Measurements from ENCODE around the gene C16orf87. TPM values are rescaled to one million over a fixed set of nuclear protein-coding genes. Genes with fewer than 3 reads are reported as not detected.

The C16orf87 gene
- total RNA-seq, 4 donors from 2014 or later: 5.8 to 13.7 (median 9.4) TPM

DNA sequence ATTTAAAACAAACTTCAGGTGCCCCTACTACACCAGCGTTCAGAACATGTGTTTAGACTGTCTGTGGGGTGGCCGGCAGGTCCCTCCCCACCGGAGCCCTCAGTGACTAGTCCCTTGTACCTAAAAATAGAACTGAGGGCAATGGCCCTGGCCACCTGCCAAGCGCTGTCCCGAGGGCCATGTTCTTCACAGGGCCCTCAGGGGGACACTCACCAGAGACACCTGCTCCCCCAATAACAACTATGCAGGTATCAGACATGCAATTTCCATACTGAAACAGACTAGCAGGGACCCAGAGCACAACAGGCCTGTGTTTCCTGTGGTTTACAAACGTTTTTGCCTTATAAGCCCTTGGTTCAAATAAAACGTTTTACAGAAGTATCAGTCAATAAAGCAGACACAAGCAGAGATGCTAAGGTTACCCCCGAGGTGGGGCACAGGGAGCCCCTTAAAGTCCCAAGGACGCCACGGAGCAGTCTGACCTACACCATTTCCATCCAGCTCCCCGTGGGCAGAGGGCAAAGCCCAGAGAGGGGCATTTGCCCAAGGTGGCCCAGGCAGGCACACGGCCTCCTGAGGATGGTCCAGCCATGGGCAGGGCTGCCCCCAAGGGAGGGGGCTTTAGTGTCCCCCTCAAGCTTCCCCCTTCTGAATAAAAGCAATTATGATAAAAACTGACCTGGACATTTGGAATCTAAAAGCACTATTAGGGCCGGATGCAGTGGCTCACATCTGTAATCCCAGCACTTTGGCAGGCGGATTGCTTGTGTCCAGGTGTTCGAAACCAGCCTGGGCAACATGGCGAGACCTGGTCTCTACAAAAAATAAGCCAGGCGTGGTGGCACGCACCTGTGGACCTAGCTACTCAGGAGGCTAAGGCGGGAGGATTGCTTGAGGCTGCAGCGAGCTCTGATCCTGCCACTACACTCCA lies 81.9 kb downstream of the C16orf87 start:
- 56 to 75% methylated on average over 7 to 11 of the region's 20 CpGs for WGBS, 2 donors (ENCODE audit: low coverage in 1 of 2)
- no peak for TF ChIP-seq EP300 (IDR thresholded peaks at IDR 0.05)
- TF ChIP-seq, protein P1, sequence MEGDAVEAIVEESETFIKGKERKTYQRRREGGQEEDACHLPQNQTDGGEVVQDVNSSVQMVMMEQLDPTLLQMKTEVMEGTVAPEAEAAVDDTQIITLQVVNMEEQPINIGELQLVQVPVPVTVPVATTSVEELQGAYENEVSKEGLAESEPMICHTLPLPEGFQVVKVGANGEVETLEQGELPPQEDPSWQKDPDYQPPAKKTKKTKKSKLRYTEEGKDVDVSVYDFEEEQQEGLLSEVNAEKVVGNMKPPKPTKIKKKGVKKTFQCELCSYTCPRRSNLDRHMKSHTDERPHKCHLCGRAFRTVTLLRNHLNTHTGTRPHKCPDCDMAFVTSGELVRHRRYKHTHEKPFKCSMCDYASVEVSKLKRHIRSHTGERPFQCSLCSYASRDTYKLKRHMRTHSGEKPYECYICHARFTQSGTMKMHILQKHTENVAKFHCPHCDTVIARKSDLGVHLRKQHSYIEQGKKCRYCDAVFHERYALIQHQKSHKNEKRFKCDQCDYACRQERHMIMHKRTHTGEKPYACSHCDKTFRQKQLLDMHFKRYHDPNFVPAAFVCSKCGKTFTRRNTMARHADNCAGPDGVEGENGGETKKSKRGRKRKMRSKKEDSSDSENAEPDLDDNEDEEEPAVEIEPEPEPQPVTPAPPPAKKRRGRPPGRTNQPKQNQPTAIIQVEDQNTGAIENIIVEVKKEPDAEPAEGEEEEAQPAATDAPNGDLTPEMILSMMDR (IDR thresholded peaks at IDR 0.05): no peak
- no peak for TF ChIP-seq POLR2AphosphoS5 (IDR thresholded peaks at IDR 0.05)
- no peak for TF ChIP-seq POLR2A (IDR thresholded peaks at IDR 0.05)

DNA sequence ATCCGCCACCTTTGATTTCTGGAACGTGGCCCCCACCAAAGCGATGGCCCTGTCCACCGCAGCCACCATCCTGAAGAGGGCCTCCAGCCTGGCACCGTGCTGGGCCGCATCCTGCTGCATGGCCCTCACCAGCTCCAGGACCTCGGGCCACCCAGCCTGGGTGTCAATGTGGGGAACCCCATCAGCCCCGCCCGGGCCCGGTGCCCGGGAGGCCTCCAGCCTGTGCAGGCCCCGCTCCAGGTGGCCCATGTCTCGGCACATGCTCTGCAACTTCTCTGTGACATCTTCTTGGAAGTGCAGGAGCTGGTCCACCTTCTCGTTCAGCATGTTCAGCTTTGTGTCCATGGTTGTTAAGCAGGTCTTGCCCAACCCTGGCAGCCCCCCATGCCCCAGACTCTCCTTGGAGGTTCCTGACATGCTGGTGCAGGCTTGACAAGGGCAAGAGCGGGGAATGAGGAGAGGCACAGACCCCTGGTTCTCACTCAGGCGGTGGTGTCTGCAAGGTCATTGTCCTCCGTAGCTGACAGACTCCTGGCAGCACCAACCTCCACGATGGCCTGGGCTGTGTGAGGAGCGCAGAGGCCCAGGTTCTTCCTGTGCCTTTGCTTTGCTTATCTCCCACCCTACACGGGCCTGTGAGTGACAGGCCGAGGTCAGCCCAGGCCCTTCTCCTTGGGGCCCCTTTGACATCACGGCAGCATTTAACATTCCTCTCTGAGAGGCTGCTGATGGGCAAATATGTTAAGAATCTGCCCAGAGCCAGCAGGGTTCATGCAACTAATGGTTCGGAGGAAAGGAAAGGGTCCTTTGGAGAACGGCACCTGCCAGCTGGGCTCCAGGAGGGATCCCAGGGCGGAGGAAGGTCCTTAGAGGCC lies 83.0 kb downstream of the C16orf87 start, which contains the start of gene MYLK3:
MYLK3 (minus strand) TSS at position 568 of the 875 bp plus-strand sequence; CDS start at position 417, 151 bp downstream.
- no peak for ATAC-seq
- H3K4me3 ChIP-seq: no peak within 1 kb of the TSS

More for the DNA sequence above, 81.9 kb downstream of the C16orf87 start:
- Histone ChIP-seq H3K27me3 (peaks cover 3% of the 10 kb centered on the region), H3K9me3 (no peaks in the 10 kb centered on the region), H3K36me3 (no peaks in the 10 kb centered on the region), H3K27ac (no peak overlapping the region), H3K4me1 (peaks cover 0 to 8% (median 0%) of the 10 kb centered on the region in 3 donors), H3K4me3 (no peak overlapping the region)
- no peak for ATAC-seq

DNA sequence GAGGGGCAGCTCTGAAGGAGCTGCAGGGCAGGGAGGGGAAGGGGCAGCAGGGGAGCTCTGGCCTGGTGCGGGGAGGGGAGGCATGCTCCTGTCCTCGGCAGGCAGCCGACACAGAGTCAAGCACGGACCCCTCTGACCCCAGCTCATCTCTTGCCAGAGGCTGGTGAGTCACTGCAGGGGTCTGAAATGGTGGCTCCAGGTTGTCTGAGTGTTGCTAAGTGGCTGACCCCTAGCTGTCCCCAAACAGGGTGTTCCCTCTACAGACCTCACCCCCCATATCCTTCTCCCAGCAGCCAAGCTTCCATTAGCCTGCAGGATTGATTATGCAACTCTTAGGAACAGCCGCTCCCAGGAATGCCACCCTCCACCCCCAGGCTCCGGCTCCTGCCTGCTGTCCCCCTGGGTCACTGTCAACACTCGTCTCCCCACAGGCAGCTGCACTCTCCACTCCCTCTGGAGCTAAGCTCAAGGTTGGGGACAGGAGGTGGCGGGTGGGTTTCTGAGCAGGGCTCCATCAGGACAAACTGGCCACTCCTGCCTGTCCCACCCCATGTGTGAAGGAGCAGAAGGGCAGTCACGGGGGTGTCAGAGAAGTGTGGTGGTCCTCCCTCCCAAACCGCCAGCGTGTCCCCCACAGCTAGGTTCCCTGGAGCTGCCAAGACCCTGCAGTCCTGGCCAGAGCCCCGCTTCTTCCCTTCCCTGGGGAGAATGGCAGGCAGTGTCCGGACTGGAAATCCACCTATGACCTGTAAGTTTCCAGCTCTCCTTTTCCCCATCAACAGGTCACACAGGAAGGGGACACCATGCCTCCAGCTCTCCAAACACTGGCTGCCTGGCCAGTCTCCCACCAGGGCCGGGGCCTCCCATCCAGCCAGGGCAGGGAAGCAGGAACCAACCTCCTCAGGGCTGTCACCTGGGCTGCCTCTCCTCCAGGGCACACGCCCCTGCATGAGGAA lies 83.9 kb downstream of the C16orf87 start:
- WGBS, 2 donors (ENCODE audit: low coverage in 1 of 2): 90% methylated on average over 2 of the region's 15 CpGs; no CpG with 5 or more reads in 1 of the 2 donors
- Histone ChIP-seq H3K27me3 (peaks cover 3% of the 10 kb centered on the region), H3K9me3 (no peaks in the 10 kb centered on the region), H3K4me1 (peaks cover 0 to 8% (median 0%) of the 10 kb centered on the region in 3 donors), H3K4me3 (no peak overlapping the region), H3K36me3 (no peaks in the 10 kb centered on the region), H3K27ac (no peak overlapping the region)
- ATAC-seq: no peak
- TF ChIP-seq POLR2AphosphoS5 (IDR thresholded peaks at IDR 0.05) (no peak), POLR2A (IDR thresholded peaks at IDR 0.05) (no peak), EP300 (IDR thresholded peaks at IDR 0.05) (no peak)
- TF ChIP-seq, protein P1 (IDR thresholded peaks at IDR 0.05): no peak

More for the DNA sequence above, 83.0 kb downstream of the C16orf87 start, which contains the start of gene MYLK3:
- H3K4me1 ChIP-seq: peaks cover 0 to 8% (median 0%) of the 10 kb centered on the region in 3 donors
- H3K9me3 ChIP-seq: no peaks in the 10 kb centered on the region
- no peaks in the 10 kb centered on the region for H3K36me3 ChIP-seq
- peaks cover 3% of the 10 kb centered on the region for H3K27me3 ChIP-seq
- H3K27ac ChIP-seq: no peak within 1 kb of the TSS
- 72 to 90% methylated on average over 2 to 7 of the region's 25 CpGs for WGBS, 2 donors (ENCODE audit: low coverage in 1 of 2)
- TF ChIP-seq POLR2A (IDR thresholded peaks at IDR 0.05) (no peak), POLR2AphosphoS5 (IDR thresholded peaks at IDR 0.05) (no peak), EP300 (IDR thresholded peaks at IDR 0.05) (no peak)
- TF ChIP-seq, protein P1 (IDR thresholded peaks at IDR 0.05): no peak

Small RNA genes within 50 kb of the gene (small RNA-seq; reads per million reads assigned to genes)
- gene AC007225.2: 0 reads per million in 4 donors

Other genes with a start within 250 kb of the C16orf87 start
- gene SHCBP1, start 209.8 kb downstream of the C16orf87 start, total RNA-seq: 1 to 10 TPM in 1 of 4 donors, under 1 TPM in 3; 0.31 to 4.1 (median 0.86) TPM
- gene VPS35, start 142.0 kb downstream of the C16orf87 start, total RNA-seq: 100 to 1,000 TPM in 1 of 4 donors, 10 to 100 TPM in 3; 76.6 to 119 (median 91.7) TPM
- 1 to 10 TPM in 2 of 4 donors, under 1 TPM in 2; 0.62 to 2.2 (median 1.2) TPM for gene ORC6, start 141.5 kb downstream of the C16orf87 start, total RNA-seq
- 1 to 10 TPM in 1 of 4 donors, under 1 TPM in 3; 0.31 to 2.2 (median 0.54) TPM for gene MYLK3, start 82.8 kb downstream of the C16orf87 start, total RNA-seq
- 1 to 10 TPM; 3.8 to 8.6 (median 5.4) TPM for gene GPT2, start 53.2 kb upstream of the C16orf87 start, total RNA-seq
- 10 to 100 TPM; 65.7 to 97.0 (median 72.0) TPM for gene DNAJA2, start 142.5 kb upstream of the C16orf87 start, total RNA-seq